Stimulated activated CD8-positive, alpha-beta memory T cell treated with anti-CD3 and anti-CD28 coated beads, Interleukin-12 subunit alpha, Interleukin-12 subunit beta, amount 100 ng/mL, for 1 hour (primary cell): Measurements from ENCODE around the gene MSLN.

ENCODE experiments used
- DNase-seq: peaks from one replicate; pipeline ENCODE4 v3.0.0-alpha.2; 2020; ENCODE audit warnings: low read depth

The MSLN gene

GRCh38 chr16:807347-808084, 47.0 kb downstream of the MSLN start:
- DNase-seq: peak; percentile 62

DNA sequence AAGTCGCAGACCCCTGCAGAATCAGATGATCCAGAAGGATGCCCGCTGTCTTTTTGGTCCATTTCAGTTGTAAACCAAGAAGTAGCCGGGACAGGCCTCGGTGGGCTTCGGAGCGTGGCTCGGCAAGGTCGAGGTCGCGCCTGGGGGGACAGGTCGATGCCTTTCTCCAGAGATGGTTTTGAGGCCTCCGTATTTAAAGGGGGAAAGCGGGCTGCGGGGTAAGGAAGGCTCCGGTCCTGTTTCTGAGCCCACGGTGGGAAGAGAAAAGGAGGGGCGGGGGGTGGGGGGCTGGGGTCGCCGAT, 47.5 kb downstream of the MSLN start:
- DNase-seq: no peak

DNA sequence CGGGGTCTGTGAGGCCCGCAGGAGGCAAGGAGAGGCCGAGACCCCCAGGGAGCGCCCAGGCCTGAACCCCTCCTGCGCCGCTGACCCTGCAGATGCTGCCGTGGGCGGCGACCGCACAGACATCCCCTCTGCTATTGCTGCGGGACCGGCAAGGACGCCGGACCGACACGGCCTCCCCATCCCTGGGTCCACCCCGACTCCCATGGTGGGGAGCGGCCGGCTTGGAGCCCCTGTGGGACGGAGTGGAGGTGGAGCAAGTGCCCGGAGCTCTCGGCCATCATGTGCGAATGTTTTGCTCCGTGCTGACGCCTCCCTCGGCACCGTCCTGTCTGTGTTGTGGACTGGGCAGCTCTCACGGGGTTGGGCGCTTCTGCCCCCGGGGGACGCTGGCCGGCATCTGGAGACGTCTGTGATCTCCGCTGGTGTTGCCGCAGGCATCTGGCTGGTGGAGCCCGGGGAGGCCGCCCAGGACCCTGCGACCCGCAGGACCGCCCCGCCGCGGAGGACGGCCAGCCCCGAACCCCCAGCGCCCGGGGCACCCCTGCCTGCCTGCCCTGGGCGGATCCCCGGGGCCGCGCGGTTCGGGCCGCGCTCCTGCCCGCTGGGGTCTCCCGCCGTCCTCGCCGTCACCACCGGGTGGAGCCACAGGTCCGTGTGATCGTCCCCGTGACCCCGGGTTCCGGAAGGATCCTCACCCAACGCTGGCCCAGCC, 52.8 kb downstream of the MSLN start:
- peak; percentile 27 for DNase-seq

DNA sequence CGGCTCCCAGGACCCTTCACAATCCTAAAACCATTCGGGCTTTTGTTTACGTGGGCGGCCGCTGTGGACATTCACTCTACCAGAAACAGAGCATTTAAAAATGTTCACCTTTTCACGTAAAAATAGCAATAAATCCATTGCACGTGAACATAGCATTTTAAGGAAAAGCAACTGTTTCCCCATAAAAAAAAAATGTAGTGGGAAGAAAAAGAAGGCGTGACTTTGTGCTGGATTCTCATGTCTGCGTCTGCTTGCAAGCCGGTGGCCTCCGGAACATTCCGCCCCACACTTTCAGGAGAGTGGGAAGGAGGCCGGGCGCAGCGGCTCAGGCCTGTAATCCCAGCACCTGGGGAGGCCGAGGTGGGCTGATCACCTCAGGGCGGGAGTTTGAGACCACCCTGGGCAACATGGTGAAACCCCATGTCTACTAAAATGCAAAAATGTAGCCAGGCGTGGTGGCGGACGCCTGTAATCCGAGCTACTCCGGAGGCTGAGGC, 53.4 kb downstream of the MSLN start:
- DNase-seq: no peak

GRCh38 chr16:814974-815373, 54.4 kb downstream of the MSLN start:
- no peak for DNase-seq

- DNase-seq: no peak
Measured at GRCh38 chr16:815861-816260, 55.3 kb downstream of the MSLN start.

- no peak for DNase-seq
Measured at GRCh38 chr16:817001-817906, 56.7 kb downstream of the MSLN start.

- no peak for DNase-seq
Measured at GRCh38 chr16:818132-818531, 57.6 kb downstream of the MSLN start.
